ENCODE measurements around the gene GNG8. TPM values are rescaled to one million over a fixed set of nuclear protein-coding genes. Genes with fewer than 3 reads are reported as not detected.

The GNG8 gene
- total RNA-seq, 4 donors from 2014 or later, result not detected

GRCh38 chr19:46661020-46661731, 25.2 kb upstream of the GNG8 start, which contains the start of gene DACT3:
TSS of gene DACT3 (minus strand) at chr19:46661182. CDS start at chr19:46661064, 118 bp downstream.
- intact Hi-C loops (cut with DNase I; ENCODE audit: low total_unique reads), result loop anchor here (5.0 kb wide), 1 partner anchor 59 kb away; the partner anchor contains the start of gene CALM3
- DNase-seq, result peak; percentile 100
- WGBS, 2 donors (ENCODE audit: low coverage in 1 of 2), result 1% methylated on average over 33 of the region's 61 CpGs; no CpG with 5 or more reads in 1 of the 2 donors
- TF ChIP-seq CTCF (IDR thresholded peaks at IDR 0.05) (no peak), EP300 (IDR thresholded peaks at IDR 0.05; ENCODE audit: low read depth) (no peak), POLR2AphosphoS5 (IDR thresholded peaks at IDR 0.05) (peak in 1 of 3 donors; percentile 16), POLR2A (IDR thresholded peaks at IDR 0.05) (peak; percentile 25)
- no peaks in the 10 kb centered on the region for H3K36me3 ChIP-seq
- in situ Hi-C loops (cut with MboI; ENCODE audit: low pct_ligation_motif_present in 1 of 4, low pct_unique_long_range_greater_than_20kb in 1 of 4, low sequenced_read_pairs in 3 of 4), result loop anchor here in 2 of 4 donors (5.0 kb wide), 2 partner anchors 44 to 49 kb away; no protein-coding TSS in a partner anchor
- H3K4me1 ChIP-seq, result peaks cover 4 to 34% (median 16%) of the 10 kb centered on the region in 4 donors
- peaks cover 30% of the 10 kb centered on the region for H3K27me3 ChIP-seq
- H3K27ac ChIP-seq, result peak within 1 kb of the TSS; percentile 83 to 94 (median 88)
- peak within 1 kb of the TSS; percentile 44 to 58 (median 56) for H3K4me3 ChIP-seq
- H3K9me3 ChIP-seq, result no peaks in the 10 kb centered on the region

GRCh38 chr19:46660551-46661019, 24.6 kb upstream of the GNG8 start:
- DNase-seq, result no peak
- WGBS, 2 donors (ENCODE audit: low coverage in 1 of 2), result 0% methylated on average over 12 of the region's 40 CpGs; no CpG with 5 or more reads in 1 of the 2 donors
- Histone ChIP-seq H3K9me3 (no peaks in the 10 kb centered on the region), H3K4me3 (peak overlapping the region; percentile 44 to 58 (median 56)), H3K27me3 (peaks cover 30% of the 10 kb centered on the region), H3K36me3 (no peaks in the 10 kb centered on the region), H3K27ac (peak overlapping the region; percentile 69 to 94 (median 82)), H3K4me1 (peaks cover 4 to 35% (median 16%) of the 10 kb centered on the region in 4 donors)
- intact Hi-C loops (cut with DNase I; ENCODE audit: low total_unique reads) (loop anchor here (5.0 kb wide), 1 partner anchor 58 kb away; the partner anchor contains the start of gene CALM3), in situ Hi-C loops (cut with MboI; ENCODE audit: low pct_ligation_motif_present in 1 of 4, low pct_unique_long_range_greater_than_20kb in 1 of 4, low sequenced_read_pairs in 3 of 4) (loop anchor here in 2 of 4 donors (5.0 kb wide), 2 partner anchors 43 to 48 kb away; no protein-coding TSS in a partner anchor)
- TF ChIP-seq EP300 (IDR thresholded peaks at IDR 0.05; ENCODE audit: low read depth), result no peak
- no peak for TF ChIP-seq POLR2A (IDR thresholded peaks at IDR 0.05)
- TF ChIP-seq CTCF (IDR thresholded peaks at IDR 0.05), result no peak
- TF ChIP-seq POLR2AphosphoS5 (IDR thresholded peaks at IDR 0.05), result no peak

GRCh38 chr19:46660008-46660517, 24.1 kb upstream of the GNG8 start:
- 0 to 9% methylated on average over 2 to 14 of the region's 14 CpGs for WGBS, 2 donors (ENCODE audit: low coverage in 1 of 2)
- H3K4me1 ChIP-seq, result peaks cover 4 to 40% (median 16%) of the 10 kb centered on the region in 4 donors
- H3K27me3 ChIP-seq, result peaks cover 32% of the 10 kb centered on the region
- H3K27ac ChIP-seq, result peak overlapping the region; percentile 69 to 94 (median 82)
- in situ Hi-C loops (cut with MboI; ENCODE audit: low pct_ligation_motif_present in 1 of 4, low pct_unique_long_range_greater_than_20kb in 1 of 4, low sequenced_read_pairs in 3 of 4), result loop anchor here in 2 of 4 donors (5.0 kb wide), 2 partner anchors 43 to 48 kb away; no protein-coding TSS in a partner anchor
- TF ChIP-seq POLR2AphosphoS5 (IDR thresholded peaks at IDR 0.05), result no peak
- TF ChIP-seq POLR2A (IDR thresholded peaks at IDR 0.05), result no peak
- no peak for TF ChIP-seq CTCF (IDR thresholded peaks at IDR 0.05)
- TF ChIP-seq EP300 (IDR thresholded peaks at IDR 0.05; ENCODE audit: low read depth), result no peak
- H3K9me3 ChIP-seq, result no peaks in the 10 kb centered on the region
- no peak for DNase-seq
- peak overlapping the region; percentile 44 to 58 (median 56) for H3K4me3 ChIP-seq
- intact Hi-C loops (cut with DNase I; ENCODE audit: low total_unique reads), result loop anchor here (5.0 kb wide), 1 partner anchor 58 kb away; the partner anchor contains the start of gene CALM3
- no peaks in the 10 kb centered on the region for H3K36me3 ChIP-seq
